Left lobe of liver (tissue), 2 donors: Measurements from ENCODE around the gene SNX17. TPM values are rescaled to one million over a fixed set of nuclear protein-coding genes. Genes with fewer than 3 reads are reported as not detected.
"Not testable (repeated sequence)": the region's sequence is repeated elsewhere in the genome, so short reads cannot be mapped to it uniquely, and the experiment has no call there.

Source experiments
- ATAC-seq: fragments of 200-7000 bp; cut with Tn5 transposase; one replicate; pipeline ENCODE4 v1.9.1; 2020; ENCODE audit warnings: mild to moderate bottlenecking, moderate library complexity
- DNase-seq: peaks from one replicate; pipeline ENCODE4 v3.0.0-alpha.2; 2020; ENCODE audit warnings: low spot score
- total RNA-seq: library from RNA; stranded (reverse); gene quantifications from one replicate; pipeline ENCODE4 v1.2.1, GENCODE V29; 2021
- donor health status: DM: no; HTN: no; CAD: no; lungs with moderate emphysema.
- donor health status: DM: no; HTN: yes; CAD: no.

SNX17 gene
- total RNA-seq, 1 donor from 2014 or later = 56.1 TPM

DNA sequence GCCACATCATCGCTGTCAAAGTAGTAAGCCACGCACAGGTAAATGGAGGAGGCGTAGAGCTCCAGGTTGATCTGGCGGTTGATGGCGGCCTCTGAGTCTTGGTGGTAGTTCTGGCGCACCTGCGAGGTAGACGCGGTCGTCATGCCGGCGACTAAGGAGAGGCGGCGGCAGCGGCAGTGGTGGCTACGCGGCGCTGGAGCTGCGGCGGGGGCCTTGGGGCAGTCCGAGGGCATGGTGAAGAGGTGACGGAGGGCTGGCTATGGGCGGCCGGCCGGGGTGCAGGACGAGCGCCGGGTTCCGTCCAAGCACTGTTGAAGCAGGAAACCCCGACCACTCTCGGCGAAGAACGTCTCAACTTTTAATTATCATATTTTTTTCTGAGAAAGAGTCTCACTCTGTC, 22.8 kb downstream of the SNX17 start:
- DNase-seq (no peak), ATAC-seq (no peak)

DNA sequence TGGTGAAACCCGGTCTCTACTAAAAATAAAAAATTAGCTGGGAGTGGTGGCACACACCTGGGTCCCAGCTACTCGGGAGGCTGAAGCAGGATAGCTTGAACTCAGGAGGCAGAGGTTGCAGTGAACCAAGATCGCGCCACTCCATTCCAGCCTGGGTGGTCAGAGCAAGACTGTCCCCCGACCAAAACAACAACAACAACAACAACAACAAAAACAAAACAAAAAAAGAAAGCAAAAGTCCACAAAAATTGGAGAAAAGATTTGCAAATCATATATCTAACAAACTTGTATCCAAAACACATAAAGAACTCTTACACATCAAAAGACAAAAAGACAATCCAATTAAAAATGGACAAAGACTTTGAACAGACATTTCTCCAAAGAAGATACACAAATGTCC, 28.5 kb downstream of the SNX17 start:
- no peak for DNase-seq
- ATAC-seq = no peak

DNA sequence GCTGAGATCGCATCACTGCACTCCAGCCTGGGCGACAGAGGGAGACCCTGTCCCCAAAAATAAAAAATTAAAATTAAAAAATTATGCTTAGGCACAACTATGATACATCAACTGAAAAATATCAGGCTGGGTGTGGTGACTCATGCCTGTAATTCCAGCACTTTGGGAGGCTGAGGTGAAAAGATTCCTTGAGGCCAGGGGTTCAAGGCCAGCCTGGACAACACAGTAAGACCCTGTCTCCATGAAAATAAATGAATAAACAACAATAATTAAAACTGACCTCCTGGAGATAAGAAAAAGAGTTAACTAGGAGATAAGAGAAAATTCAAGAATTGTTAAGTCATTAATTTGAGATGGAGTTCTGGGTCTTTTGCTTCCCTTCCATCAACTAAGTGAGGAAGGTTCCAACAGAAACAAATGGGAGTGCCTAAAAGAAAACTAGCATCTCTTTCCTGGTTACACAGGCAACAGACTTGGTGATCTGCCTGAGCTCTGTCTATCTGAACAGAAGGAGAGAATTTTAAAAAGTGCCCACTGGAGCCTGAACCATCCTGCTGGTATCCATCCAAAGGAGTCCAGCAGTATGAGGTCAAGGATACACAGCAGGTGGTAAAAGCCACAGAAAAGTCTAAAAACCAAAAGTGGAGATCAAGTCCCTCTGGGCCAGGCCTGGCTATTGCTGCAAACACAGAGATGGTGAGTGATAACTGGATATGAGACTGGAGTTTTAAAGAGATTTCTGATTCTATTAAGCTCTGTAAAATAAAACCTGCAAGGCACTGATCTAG, 30.1 kb downstream of the SNX17 start:
- ATAC-seq = no peak
- no peak for DNase-seq

DNA sequence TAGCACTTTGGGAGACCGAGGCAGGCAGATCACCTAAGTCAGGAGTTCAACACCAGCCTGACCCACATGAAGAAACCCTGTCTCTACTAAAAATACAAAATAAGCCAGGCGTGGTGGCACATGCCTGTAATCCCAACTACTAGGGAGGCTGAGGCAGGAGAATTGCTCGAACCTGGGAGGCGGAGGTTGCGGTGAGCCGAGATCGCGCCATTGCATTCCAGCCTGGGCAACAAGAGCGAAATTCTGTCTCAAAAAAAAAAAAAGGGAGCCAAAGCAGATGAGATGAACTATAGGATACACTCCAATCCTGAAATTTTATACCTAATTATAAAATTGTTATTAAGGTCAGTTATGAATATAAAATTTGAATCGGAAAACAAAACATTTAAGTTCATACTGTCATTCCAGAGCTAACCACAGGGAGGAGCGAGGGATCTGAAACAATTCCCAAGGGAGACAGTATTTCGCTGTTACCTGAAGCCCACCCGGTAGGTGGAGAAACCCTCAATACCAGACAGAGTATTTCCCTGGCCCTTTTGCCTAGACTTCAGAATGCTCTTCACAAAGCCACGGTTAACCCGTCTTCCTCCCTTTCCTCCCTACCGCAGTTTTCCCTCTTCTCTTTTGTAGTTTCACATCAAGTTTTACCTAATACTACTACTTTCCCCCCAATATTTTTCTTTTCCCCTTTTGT, 37.5 kb downstream of the SNX17 start:
- peak; percentile 20 for ATAC-seq
- DNase-seq = no peak

DNA sequence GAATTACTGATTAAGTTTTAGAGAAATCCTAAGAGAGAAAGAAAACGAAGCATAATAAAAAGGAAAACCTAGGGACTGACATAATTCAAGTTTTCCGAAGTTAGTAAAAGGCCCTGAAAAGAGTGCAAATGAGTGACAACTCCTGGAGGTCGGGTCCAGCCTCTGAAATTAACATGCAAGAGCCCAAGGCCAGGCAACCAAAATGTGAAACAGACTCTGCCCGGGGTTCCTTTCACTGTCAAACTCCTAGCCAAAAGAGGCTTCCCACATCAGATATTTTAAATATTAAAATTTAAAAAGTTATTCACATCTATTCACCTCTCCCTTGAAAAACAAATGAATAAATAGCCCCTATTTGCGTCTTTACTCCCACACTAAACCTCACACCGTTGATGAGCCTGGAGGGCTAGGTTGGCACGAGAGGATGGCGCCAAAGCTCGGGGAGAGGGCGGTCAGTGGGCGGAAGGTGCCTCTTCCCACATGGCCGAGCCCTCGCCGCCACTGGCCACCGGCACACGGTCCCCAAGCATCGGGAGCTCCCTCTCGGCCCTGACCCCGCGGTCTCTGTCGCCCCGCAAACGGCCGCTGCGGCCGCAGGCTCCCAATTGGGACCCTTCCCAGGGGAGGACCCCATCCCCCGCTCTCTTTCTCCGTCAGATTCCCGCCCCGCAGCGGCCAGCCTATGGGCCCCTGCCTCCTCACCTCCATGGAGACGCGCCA, 38.3 kb downstream of the SNX17 start:
- DNase-seq (no peak), ATAC-seq (peak; percentile 57)

DNA sequence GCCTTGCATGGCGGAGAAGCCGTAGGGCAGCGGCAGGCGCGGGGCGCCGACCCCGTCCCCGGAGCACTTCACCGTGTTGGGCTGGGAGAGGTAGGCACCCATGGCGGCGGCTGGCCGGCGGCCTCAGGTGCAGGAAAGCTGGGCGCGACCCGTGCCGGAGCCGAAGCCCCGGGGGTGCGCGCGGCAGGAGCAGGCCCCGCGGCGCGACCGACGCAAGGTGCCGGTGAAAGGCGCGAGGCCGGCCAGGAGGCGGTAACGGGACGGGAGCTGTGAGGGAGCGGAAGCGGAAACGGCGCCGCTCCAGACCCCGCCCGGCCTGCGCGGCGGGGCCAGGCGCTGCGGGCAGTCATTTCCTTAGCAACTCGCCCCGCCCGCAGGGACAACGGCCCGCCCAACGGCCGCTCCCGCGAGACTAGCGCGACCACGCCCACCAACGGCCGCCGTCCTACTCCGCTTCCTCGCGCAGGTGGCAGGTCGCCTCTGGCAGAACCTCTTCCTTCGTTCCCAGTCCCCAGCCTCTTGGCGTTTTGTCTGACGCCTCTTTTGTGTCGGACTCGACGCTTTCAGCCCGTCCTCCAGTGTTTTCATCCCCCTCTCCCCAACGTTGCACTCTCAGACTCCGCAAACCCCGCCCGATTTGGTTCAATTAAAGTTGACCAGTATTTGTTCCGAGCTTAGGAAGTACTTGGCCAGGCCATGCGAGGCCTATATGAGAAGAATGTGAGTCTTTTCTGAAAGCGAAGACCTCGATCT, 39.1 kb downstream of the SNX17 start, which contains the start of gene PPM1G:
Gene PPM1G, minus strand, starts transcription at position 271 of the 753 bp plus-strand sequence. Its CDS starts 169 bp downstream, at position 102.
- peak; percentile 98 for ATAC-seq

DNA sequence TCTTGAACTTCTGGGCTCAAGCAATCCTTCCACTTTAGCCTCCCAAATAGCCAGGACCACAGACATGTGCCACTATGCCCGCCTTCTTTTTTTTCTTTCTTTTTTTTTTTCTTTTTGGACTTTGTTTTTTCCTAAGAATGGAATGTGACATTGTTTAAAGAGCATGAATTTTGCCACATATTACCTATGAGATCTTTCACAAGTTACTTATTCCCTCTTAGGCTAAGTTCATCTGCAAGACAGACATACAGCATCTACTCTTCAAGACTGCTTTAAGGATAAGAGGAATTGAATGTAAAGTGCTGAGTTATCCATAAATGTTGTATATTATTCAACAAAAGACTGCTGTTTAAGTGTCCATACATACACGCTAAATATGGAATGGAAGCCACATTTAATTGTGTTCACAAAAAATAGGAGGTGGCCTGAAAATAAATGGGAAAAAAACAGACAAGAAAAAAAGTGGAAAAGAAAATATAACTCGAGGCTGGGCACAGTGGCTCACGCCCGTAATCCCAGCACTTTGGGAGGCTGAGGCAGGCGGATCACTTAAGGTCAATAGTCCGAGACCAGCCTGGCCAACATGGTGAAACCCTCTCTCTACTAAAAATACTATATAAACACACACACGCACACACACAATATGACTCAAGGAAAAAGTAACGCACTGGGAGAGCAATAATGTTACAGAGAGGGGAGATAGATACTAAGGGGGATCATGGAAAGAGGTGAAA, 42.2 kb downstream of the SNX17 start:
- no peak for ATAC-seq
- no peak for DNase-seq

More for the DNA sequence above, 39.1 kb downstream of the SNX17 start, which contains the start of gene PPM1G:
- peak; percentile 98 for DNase-seq

DNA sequence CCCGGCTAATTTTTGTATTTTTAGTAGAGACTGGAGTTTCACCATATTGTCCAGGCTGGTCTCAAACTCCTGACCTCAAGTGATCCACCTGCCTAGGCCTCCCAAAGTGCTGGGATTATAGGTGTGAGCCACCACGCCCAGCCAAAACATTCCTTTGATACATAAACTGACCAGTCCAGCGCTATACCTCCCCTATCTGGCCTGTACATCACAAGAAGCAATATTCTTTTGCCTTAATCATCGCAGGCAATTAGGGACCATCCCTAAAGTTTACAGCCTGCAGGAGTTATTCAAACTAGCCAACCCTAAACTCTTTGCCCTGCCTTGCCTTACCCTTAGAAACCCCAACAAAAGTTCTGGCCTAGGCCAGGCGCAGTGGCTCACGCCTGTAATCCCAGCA, 45.7 kb downstream of the SNX17 start:
- DNase-seq (no peak), ATAC-seq (no peak)

DNA sequence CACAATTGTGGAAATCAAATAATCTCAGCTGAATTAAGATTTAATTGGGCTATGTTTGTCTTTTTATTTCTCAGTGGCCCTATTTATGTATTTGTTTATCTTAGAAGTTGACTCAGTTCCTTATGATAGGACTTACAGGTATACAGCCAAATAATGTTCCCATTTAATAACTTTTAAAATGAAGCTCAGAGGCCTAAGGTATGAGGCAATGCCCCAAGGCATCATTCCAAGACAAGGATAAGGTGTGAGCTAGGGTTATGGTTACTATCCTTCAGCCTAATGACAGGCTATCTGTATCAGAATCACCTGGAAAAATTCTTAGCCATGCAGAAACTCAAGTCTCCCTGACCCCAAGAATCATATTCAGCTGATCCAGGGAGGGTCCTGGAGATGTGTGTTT, 50.6 kb downstream of the SNX17 start:
- ATAC-seq (no peak), DNase-seq (no peak)

DNA sequence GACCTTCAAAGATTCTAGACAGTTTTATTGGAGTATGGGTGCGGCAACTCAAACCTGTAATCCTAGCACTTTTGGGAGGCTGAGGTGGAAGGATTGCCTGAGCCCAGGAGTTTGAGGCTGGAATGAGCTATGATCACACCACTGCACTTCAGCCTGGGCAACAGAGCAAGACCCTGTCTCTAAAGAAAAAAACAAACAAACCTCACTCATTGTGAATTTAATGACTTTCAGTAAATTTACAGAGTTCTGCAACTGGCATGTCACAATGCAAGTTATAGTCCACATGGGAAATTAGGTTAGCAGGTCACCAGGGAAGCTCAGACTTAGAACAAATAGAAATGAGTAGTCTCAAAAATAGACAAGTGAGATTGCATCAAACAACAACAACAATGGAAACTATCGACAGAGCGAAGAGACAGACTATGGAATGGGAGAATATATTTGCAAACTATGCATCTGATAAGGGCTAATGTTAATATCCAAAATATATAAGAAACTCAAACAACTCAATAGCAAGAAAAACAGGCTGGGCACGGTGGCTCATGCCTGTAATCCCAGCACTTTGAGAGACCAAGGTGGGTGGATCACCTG, 51.3 kb downstream of the SNX17 start:
- DNase-seq = peak; percentile 18

DNA sequence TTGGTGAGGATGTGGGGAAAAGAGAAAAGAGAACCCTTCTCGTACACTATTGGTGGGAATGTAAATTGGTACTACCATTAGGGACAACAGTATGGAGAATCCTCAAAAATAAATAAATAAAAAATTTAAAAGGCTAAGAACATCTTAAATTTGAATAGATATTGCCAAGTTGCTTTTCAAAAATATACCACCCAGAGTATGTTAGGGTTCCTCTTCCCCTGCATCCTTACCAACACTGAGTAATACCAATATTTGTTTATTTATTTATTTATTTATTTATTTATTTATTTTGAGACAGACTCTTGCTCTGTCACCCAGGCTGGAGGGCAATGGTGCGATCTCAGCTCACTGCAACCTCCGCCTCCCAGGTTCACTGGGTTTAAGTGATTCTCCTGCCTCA, 52.5 kb downstream of the SNX17 start:
- peak; percentile 14 for DNase-seq
- ATAC-seq = no peak

More for the DNA sequence above, 51.3 kb downstream of the SNX17 start:
- ATAC-seq = peak; percentile 82

DNA sequence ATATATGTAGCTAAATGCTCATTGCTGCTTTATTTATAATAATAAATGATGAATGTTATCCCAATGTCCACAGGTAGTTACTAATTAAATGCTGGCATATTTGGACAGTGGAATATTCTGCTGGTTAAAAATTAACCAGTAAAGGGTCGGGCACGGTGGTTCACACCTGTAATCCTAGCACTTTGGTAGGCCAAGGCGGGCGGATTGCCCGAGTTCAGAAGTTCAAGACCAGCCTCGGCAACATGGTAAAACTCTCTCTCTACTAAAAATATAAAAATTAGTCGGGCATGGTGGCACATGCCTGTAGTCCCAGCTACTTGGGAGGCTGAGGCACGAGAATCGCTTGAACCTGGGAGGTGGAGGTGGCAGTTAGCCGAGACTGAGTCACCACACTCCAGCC, 54.6 kb downstream of the SNX17 start:
- ATAC-seq, DNase-seq: not testable (repeated sequence)

Other genes with a start within 250 kb of the SNX17 start
- gene ABHD1, start 246.8 kb upstream of the SNX17 start, total RNA-seq = 3.6 TPM
- gene PREB, start 236.0 kb upstream of the SNX17 start, total RNA-seq = 43.9 TPM
- gene PRR30, start 231.2 kb upstream of the SNX17 start, total RNA-seq = not detected
- 0.10 TPM for gene TCF23, start 221.6 kb upstream of the SNX17 start, total RNA-seq
- gene ATRAID, start 158.6 kb upstream of the SNX17 start, total RNA-seq = 31.8 TPM
- gene SLC5A6, start 158.3 kb upstream of the SNX17 start, total RNA-seq = 72.6 TPM
- gene CAD, start 153.2 kb upstream of the SNX17 start, total RNA-seq = 14.9 TPM
- gene SLC30A3, start 107.6 kb upstream of the SNX17 start, total RNA-seq = not detected
- not detected for gene DNAJC5G, start 95.2 kb upstream of the SNX17 start, total RNA-seq
- not detected for gene TRIM54, start 88.2 kb upstream of the SNX17 start, total RNA-seq
- 2.2 TPM for gene UCN, start 62.2 kb upstream of the SNX17 start, total RNA-seq
- gene MPV17, start 47.5 kb upstream of the SNX17 start, total RNA-seq = 18.3 TPM
- gene GTF3C2, start 13.9 kb upstream of the SNX17 start, total RNA-seq = 19.2 TPM
- 17.4 TPM for gene EIF2B4, start 278 bp upstream of the SNX17 start, total RNA-seq
- 10.5 TPM for gene ZNF513, start 10.1 kb downstream of the SNX17 start, total RNA-seq
- 23.3 TPM for gene PPM1G, start 39.0 kb downstream of the SNX17 start, total RNA-seq
- gene NRBP1, start 58.0 kb downstream of the SNX17 start, total RNA-seq = 37.2 TPM
- gene KRTCAP3, start 71.8 kb downstream of the SNX17 start, total RNA-seq = 7.1 TPM
- 7.4 TPM for gene IFT172, start 119.1 kb downstream of the SNX17 start, total RNA-seq
- 61.2 TPM for gene FNDC4, start 124.6 kb downstream of the SNX17 start, total RNA-seq
- 142 TPM for gene GCKR, start 126.2 kb downstream of the SNX17 start, total RNA-seq
- 6.7 TPM for gene ZNF512, start 212.4 kb downstream of the SNX17 start, total RNA-seq